Esophagus squamous epithelium (tissue), 5 donors: Measurements from ENCODE around the gene F11R. TPM values are rescaled to one million over a fixed set of nuclear protein-coding genes. Genes with fewer than 3 reads are reported as not detected.

Experiments used
- DNase-seq: peaks from one replicate; lab custom pipeline; 2025; lab: John Stamatoyannopoulos, UW
- H3K27ac ChIP-seq, 4 donors: fragments of 200-600 bp; sonication (generic); one replicate each; pipeline ENCODE4 v1.5.1; 2016 to 2019; ENCODE audit warnings: mild to moderate bottlenecking in 1 of 4
- H3K27me3 ChIP-seq, 4 donors: fragments of 200-600 bp; sonication (generic); 1 replicate in 3 of 4; 2 replicates in 1 of 4; pipeline versions ENCODE4 v1.5.1 to v1.6.0; 2017 to 2021; ENCODE audit warnings: antibody characterized with exemption in 1 of 4
- H3K36me3 ChIP-seq, 3 donors: fragments of 200-600 bp; sonication (generic); one replicate each; pipeline ENCODE4 v1.5.1; 2016 to 2019
- H3K4me1 ChIP-seq, 3 donors: fragments of 200-600 bp; sonication (generic); one replicate each; pipeline ENCODE4 v1.5.1; 2017 to 2019
- H3K4me3 ChIP-seq, 4 donors: fragments of 200-600 bp; sonication (generic); 1 replicate in 3 of 4; 2 replicates in 1 of 4; pipeline ENCODE4 v1.5.1; 2016 to 2019; ENCODE audit warnings: mild to moderate bottlenecking in 2 of 4, moderate library complexity in 1 of 4
- H3K9me3 ChIP-seq, 3 donors: fragments of 200-600 bp; sonication (generic); one replicate each; pipeline ENCODE4 v1.5.1; 2016 to 2019
- POLR2A ChIP-seq, 4 donors: fragments of 450-650 bp; IDR thresholded peaks; one replicate each; pipeline ENCODE4 v1.6.1; 2017; ENCODE audit warnings: antibody characterized with exemption in 4 of 4, mild to moderate bottlenecking in 4 of 4, moderate library complexity in 3 of 4
- WGBS, 2 donors: methylation state at CpG; one replicate each; pipeline ENCODE4 v1.1.5; 2018; 5-methylcytosine and 5-hydroxymethylcytosine counted together
- intact Hi-C: fragments of 100-400 bp; cut with DNase I; formaldehyde crosslinking; loops from one replicate; pipeline ENCODE4 v1.15.0; 2022
- total RNA-seq, 4 donors: library from RNA; depleted of rRNA; stranded (reverse); fragments of >200 nt; gene quantifications; one replicate each; pipeline ENCODE4 v1.1.0, GENCODE V29; 2016
- TF ChIP-seq, protein P1 (sequence below), 6 experiments: fragments of 450-650 bp in 4 of 6; fragments of 200-600 bp in 2 of 6; sonication (generic) in 2 of 6; IDR thresholded peaks; one replicate each; pipeline ENCODE4 v1.5.1; 2016 to 2019; ENCODE audit warnings: antibody characterized with exemption in 6 of 6, mild to moderate bottlenecking in 4 of 6, moderate library complexity in 4 of 6
- donor health status: DM: yes; HTN: yes; CAD: no.

Gene F11R
- total RNA-seq, 4 donors from 2014 or later, result 84.9 to 108 (median 94.2) TPM

DNA sequence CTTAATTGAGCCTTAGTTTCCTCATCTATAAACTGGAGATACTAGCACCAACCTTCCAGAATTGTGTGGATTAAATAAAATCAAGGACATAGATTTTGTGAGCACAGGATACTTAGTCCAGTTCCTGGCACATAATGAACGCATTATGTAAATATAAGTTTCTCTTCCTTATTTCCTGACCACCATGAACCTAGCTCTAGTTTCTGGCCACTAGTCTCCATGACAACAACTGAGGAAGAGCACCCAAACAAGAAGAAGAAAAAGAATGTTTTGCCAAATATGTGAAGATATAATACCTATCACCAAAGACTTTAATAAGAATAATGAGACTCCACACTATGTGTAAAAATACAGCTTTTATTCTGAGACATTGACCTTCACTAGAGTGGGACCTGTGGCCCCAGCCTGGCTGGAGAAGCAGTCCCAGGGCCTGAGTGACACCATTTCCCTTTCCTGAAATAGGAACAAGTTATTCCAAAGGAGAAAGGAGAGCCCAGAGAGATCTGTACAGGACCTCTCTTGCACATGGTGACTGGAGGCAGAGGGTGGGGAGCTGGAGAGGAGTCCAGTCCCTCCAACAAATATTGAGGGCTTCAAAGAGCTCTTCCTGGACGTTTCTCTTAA, 25.8 kb upstream of the F11R start:
- DNase-seq, result no peak
- WGBS, 2 donors, result 56 to 75% methylated on average over 1 to 2 of the region's 2 CpGs
- TF ChIP-seq POLR2A (IDR thresholded peaks at IDR 0.05), result no peak
- TF ChIP-seq, protein P1, sequence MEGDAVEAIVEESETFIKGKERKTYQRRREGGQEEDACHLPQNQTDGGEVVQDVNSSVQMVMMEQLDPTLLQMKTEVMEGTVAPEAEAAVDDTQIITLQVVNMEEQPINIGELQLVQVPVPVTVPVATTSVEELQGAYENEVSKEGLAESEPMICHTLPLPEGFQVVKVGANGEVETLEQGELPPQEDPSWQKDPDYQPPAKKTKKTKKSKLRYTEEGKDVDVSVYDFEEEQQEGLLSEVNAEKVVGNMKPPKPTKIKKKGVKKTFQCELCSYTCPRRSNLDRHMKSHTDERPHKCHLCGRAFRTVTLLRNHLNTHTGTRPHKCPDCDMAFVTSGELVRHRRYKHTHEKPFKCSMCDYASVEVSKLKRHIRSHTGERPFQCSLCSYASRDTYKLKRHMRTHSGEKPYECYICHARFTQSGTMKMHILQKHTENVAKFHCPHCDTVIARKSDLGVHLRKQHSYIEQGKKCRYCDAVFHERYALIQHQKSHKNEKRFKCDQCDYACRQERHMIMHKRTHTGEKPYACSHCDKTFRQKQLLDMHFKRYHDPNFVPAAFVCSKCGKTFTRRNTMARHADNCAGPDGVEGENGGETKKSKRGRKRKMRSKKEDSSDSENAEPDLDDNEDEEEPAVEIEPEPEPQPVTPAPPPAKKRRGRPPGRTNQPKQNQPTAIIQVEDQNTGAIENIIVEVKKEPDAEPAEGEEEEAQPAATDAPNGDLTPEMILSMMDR (IDR thresholded peaks at IDR 0.05), result no peak

DNA sequence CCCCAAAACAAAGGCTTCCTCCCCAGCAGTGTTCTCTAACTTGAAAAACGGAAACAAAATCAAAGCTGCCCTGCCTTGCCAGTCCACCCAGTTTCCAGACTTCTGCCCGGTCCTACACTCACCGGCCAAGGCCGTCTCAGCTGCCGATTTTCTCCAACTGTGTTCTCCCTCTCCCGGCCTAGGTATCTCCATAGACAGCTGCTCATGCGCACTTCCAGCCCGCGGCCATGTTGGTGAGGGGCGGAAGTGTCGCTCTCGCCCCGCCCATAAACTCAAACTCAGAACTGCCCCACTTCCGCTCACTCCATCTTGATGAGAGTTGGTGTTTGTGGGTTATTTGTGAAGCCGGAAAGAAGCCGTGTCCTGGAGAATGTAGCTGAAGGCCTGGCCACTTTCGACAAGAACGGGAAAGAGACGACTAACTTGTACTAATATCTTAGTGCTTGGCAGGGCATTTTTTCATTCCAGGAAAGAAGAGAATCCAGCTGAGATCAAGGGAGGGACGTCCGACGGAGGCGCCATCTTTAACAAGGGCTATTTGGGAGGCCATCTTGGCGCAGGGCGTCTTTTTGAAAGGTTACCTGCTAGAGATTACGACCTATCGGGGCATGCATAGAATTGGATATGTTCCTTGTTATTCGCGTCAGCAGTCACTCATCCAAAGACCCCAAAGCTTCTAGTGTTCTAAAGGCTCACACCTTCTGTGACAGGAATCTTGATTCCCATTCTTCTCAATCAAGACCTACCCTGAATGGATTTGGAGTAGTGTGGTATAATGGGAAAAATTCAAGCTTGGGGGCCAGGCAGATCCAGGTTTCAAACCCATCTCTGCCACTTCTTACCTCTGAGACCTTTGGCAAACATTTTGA, 25.0 kb upstream of the F11R start, which contains the start of gene USF1:
Gene USF1 (minus strand): TSS at position 242 of the 869 bp plus-strand sequence. CDS start 2,702 bp downstream, outside the sequence.
- WGBS, 2 donors, result 0% methylated on average over 13 to 27 of the region's 29 CpGs
- no peaks in the 10 kb centered on the region for H3K9me3 ChIP-seq
- DNase-seq, result peak; percentile 75
- peaks cover 14 to 58% (median 22%) of the 10 kb centered on the region in 3 donors for H3K36me3 ChIP-seq
- intact Hi-C loops, result no loop called here
- H3K27ac ChIP-seq, result peak within 1 kb of the TSS; percentile 94 to 99 (median 96)
- H3K4me3 ChIP-seq, result peak within 1 kb of the TSS; percentile 78 to 97 (median 86)
- no peaks in the 10 kb centered on the region for H3K27me3 ChIP-seq
- TF ChIP-seq, protein P1 (IDR thresholded peaks at IDR 0.05), result peak in 1 of 6 experiments; percentile 3
- TF ChIP-seq POLR2A (IDR thresholded peaks at IDR 0.05), result peak in 3 of 4 donors; percentile 61 to 82 (median 81)
- H3K4me1 ChIP-seq, result peaks cover 7 to 37% (median 11%) of the 10 kb centered on the region in 3 donors

More for the DNA sequence above, 25.8 kb upstream of the F11R start:
- Histone ChIP-seq H3K27me3 (no peaks in the 10 kb centered on the region), H3K4me3 (peak overlapping the region; percentile 78 to 97 (median 86)), H3K4me1 (peaks cover 7 to 37% (median 11%) of the 10 kb centered on the region in 3 donors), H3K27ac (peak overlapping the region; percentile 94 to 99 (median 96)), H3K36me3 (peaks cover 7 to 58% (median 21%) of the 10 kb centered on the region in 3 donors), H3K9me3 (no peaks in the 10 kb centered on the region)
- intact Hi-C loops, result no loop called here

DNA sequence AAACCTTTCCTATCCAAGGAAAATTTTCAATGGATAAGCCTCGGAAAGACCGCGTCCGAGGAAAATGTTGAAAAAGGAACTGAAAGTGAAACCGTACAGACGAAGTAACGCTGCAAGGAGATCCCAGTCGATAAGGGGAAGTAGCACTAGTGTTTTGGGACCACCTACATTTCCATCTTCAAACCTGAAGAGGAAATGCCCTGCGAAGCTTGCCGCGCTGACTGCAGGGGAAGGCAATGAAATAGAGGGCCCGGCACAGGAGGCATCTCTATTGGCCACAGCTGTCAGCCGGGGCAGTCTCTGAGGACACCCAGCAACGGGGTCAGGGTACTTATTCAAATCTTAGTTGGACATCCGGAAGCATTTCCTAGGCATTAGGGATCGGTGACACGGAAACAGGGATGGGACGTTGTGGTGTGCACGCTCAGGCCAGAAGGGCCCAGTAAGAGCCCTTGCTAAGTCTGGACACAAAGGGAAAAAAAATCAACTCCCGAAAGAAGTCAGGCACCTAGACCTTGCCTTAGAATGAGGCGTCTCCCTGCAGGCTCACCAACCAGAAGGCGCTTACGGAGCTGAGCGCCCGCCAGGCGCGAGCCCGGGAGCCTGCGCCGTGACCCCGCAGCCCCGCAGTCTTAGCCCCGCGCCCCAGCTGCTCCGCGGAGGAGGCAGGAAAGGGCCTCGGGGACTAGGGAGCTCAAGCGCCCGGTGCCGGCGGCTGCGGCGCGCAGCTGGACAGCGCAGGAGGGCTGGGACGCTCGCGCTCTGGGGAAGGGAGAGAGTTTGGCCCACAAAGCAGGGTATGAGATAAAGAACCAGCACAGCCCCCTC, 24.2 kb upstream of the F11R start:
- peaks cover 18 to 59% (median 23%) of the 10 kb centered on the region in 3 donors for H3K36me3 ChIP-seq
- intact Hi-C loops, result no loop called here
- 0% methylated on average over 17 to 28 of the region's 48 CpGs for WGBS, 2 donors
- no peak for DNase-seq
- H3K4me1 ChIP-seq, result peaks cover 7 to 37% (median 11%) of the 10 kb centered on the region in 3 donors
- no peaks in the 10 kb centered on the region for H3K9me3 ChIP-seq
- TF ChIP-seq, protein P1 (IDR thresholded peaks at IDR 0.05), result peak in 1 of 6 experiments; percentile 4
- peak in 1 of 4 donors; percentile 36 for TF ChIP-seq POLR2A (IDR thresholded peaks at IDR 0.05)
- H3K27me3 ChIP-seq, result no peaks in the 10 kb centered on the region
- peak overlapping the region; percentile 94 to 99 (median 96) for H3K27ac ChIP-seq
- peak overlapping the region; percentile 78 to 97 (median 86) for H3K4me3 ChIP-seq

DNA sequence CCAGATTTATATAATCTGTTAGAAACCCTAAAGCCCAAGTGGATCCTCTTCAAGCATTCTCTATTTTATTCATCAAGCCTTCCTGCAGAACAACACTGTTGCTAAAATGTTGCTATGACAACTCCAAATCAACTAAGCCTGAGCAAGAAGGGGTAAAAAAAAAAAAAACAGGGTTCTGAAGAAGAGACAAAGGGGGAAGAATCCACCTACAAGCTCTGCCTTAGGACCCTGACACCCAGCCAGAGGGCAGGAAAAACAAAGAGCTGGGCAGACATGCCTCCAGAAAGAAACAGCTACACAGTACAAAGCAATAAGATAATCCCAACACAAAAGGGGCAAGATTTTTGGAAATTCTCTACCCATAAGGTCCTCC, 23.6 kb upstream of the F11R start:
- no peaks in the 10 kb centered on the region for H3K27me3 ChIP-seq
- H3K4me1 ChIP-seq, result peaks cover 7 to 43% (median 11%) of the 10 kb centered on the region in 3 donors
- intact Hi-C loops, result no loop called here
- no peak for DNase-seq
- TF ChIP-seq, protein P1 (IDR thresholded peaks at IDR 0.05), result no peak
- no peak for TF ChIP-seq POLR2A (IDR thresholded peaks at IDR 0.05)
- H3K27ac ChIP-seq, result peak overlapping the region; percentile 94 to 99 (median 96)
- H3K9me3 ChIP-seq, result no peaks in the 10 kb centered on the region
- peaks cover 24 to 59% (median 29%) of the 10 kb centered on the region in 3 donors for H3K36me3 ChIP-seq
- H3K4me3 ChIP-seq, result peak overlapping the region; percentile 78 to 97 (median 86)
